ENCODE results near the gene CCSER1. TPM values are rescaled to one million over a fixed set of nuclear protein-coding genes. Genes with fewer than 3 reads are reported as not detected.
A peak's percentile ranks its signal among the peaks of the same experiment; 100 is the strongest.
"Not testable (repeated sequence)": the region's sequence is repeated elsewhere in the genome, so short reads cannot be mapped to it uniquely, and the experiment has no call there.

Gene CCSER1
- total and polyA plus RNA-seq, 10 donors: 1.3 to 30.4 (median 20.4) TPM

- no peaks in the 10 kb centered on the region for H3K27me3 ChIP-seq (replicated peaks in 1 of 7)
Measured at GRCh38 chr4:90904021-90904420, 776.8 kb downstream of the CCSER1 start.

GRCh38 chr4:90906239-90906638, 779.0 kb downstream of the CCSER1 start:
- Histone ChIP-seq H3K4me1 (no peaks in the 10 kb centered on the region), H3K27ac (no peak overlapping the region), H3K36me3 (no peaks in the 10 kb centered on the region), H3K27me3 (replicated peaks in 1 of 7) (no peaks in the 10 kb centered on the region), H3K4me3 (no peak overlapping the region), H3K9me3 (peaks cover 0 to 24% (median 19%) of the 10 kb centered on the region in 8 donors)
- TF ChIP-seq POLR2AphosphoS5 (IDR thresholded peaks at IDR 0.05): no peak
- TF ChIP-seq CTCF (IDR thresholded peaks at IDR 0.05 in 8 of 11, conservative IDR thresholded peaks at IDR 0.05 in 3 of 11): no peak
- no peak for TF ChIP-seq POLR2A (IDR thresholded peaks at IDR 0.05)
- DNase-seq: no peak
- 52 to 84% (median 68%) methylated on average over 3 of the region's 3 CpGs for WGBS, 5 donors
- intact Hi-C loops (cut with DNase I; ENCODE audit: low total_unique reads): no loop called here

More at GRCh38 chr4:90904021-90904420, 776.8 kb downstream of the CCSER1 start:
- intact Hi-C loops (cut with DNase I; ENCODE audit: low total_unique reads): no loop called here
- no peaks in the 10 kb centered on the region for H3K4me1 ChIP-seq
- no peak for DNase-seq
- no peak overlapping the region for H3K27ac ChIP-seq
- peaks cover 0 to 35% (median 27%) of the 10 kb centered on the region in 8 donors for H3K9me3 ChIP-seq
- no peaks in the 10 kb centered on the region for H3K36me3 ChIP-seq
- no peak overlapping the region for H3K4me3 ChIP-seq
- 61 to 76% (median 65%) methylated on average over 1 of the region's 1 CpG for WGBS, 5 donors
- TF ChIP-seq POLR2A (IDR thresholded peaks at IDR 0.05) (no peak), POLR2AphosphoS5 (IDR thresholded peaks at IDR 0.05) (no peak), CTCF (IDR thresholded peaks at IDR 0.05 in 8 of 11, conservative IDR thresholded peaks at IDR 0.05 in 3 of 11) (no peak)

GRCh38 chr4:90911724-90912434, 784.7 kb downstream of the CCSER1 start:
- H3K36me3 ChIP-seq; H3K4me1 ChIP-seq; H3K27me3 ChIP-seq (replicated peaks in 1 of 7); H3K27ac ChIP-seq; intact Hi-C loops (cut with DNase I; ENCODE audit: low total_unique reads); H3K4me3 ChIP-seq: not testable (repeated sequence)
- 86 to 90% (median 88%) methylated on average over 13 to 17 of the region's 17 CpGs for WGBS, 5 donors
- DNase-seq: peak; percentile 39
- H3K9me3 ChIP-seq: peaks cover 0 to 24% (median 4%) of the 10 kb centered on the region in 8 donors

- no peak for DNase-seq
- Histone ChIP-seq H3K9me3 (no peaks in the 10 kb centered on the region), H3K27me3 (replicated peaks in 1 of 7) (no peaks in the 10 kb centered on the region), H3K4me3 (no peak overlapping the region), H3K27ac (no peak overlapping the region), H3K4me1 (no peaks in the 10 kb centered on the region), H3K36me3 (no peaks in the 10 kb centered on the region)
- 74 to 88% (median 79%) methylated on average over 2 of the region's 2 CpGs for WGBS, 5 donors
- TF ChIP-seq POLR2AphosphoS5 (IDR thresholded peaks at IDR 0.05) (no peak), CTCF (IDR thresholded peaks at IDR 0.05 in 8 of 11, conservative IDR thresholded peaks at IDR 0.05 in 3 of 11) (no peak), POLR2A (IDR thresholded peaks at IDR 0.05) (no peak)
- intact Hi-C loops (cut with DNase I; ENCODE audit: low total_unique reads): no loop called here
Measured at GRCh38 chr4:90922174-90922573, 795.0 kb downstream of the CCSER1 start.
